IMR-90 (cell line): Measurements from ENCODE around the gene GRAMD2B. TPM values are rescaled to one million over a fixed set of nuclear protein-coding genes. Genes with fewer than 3 reads are reported as not detected.

ENCODE experiments used
- ATAC-seq: fragments of 200-7000 bp; cut with Tn5 transposase; 2 replicates; pipeline ENCODE4 v1.9.1; 2020; ENCODE audit warnings: low read depth, mild to moderate bottlenecking, moderate library complexity
- BruUV-seq: library from RNA; stranded (reverse); fragments of 400-500 nt; replicated peaks from 2 replicates; lab custom pipeline; 2021; lab: Mats Ljungman, UMichigan
- CTCF ChIA-PET: fragments of 300-600 bp; formaldehyde crosslinking; extraction: SDS; loops from one replicate; lab custom pipeline; 2021; ENCODE audit warnings: antibody characterized with exemption; lab: Yijun Ruan, JAX
- POLR2A ChIA-PET: fragments of 300-600 bp; sonication (Branson Sonifier 250); formaldehyde crosslinking; loops from one replicate; lab custom pipeline; 2022; ENCODE audit warnings: antibody characterized with exemption; ENCODE audit not compliant: unreplicated experiment; lab: Charles Lee
- DNase-seq: peaks from one replicate; pipeline ENCODE4 v3.0.0; 2013
- H2AFZ ChIP-seq: replicated peaks from 2 replicates; pipeline ENCODE3; 2013; ENCODE audit warnings: low read length, mild to moderate bottlenecking; ENCODE audit not compliant: poor library complexity
- H2AK5ac ChIP-seq: 2 replicates; pipeline ENCODE4 v1.6.1; 2013; ENCODE audit warnings: low read depth, low read length, inconsistent platforms
- H2AK9ac ChIP-seq: replicated peaks from 2 replicates; pipeline ENCODE3; 2013; ENCODE audit warnings: mild to moderate bottlenecking, low read depth, low read length, moderate library complexity; ENCODE audit not compliant: poor library complexity
- H2BK120ac ChIP-seq: 2 replicates; pipeline ENCODE4 v1.6.1; 2013; ENCODE audit warnings: low read depth, low read length, inconsistent platforms
- H2BK15ac ChIP-seq: 3 replicates; pipeline ENCODE4 v1.6.1; 2013; ENCODE audit warnings: low read depth, low read length, inconsistent platforms
- H2BK20ac ChIP-seq: 2 replicates; pipeline ENCODE4 v1.6.1; 2013; ENCODE audit warnings: low read depth, mild to moderate bottlenecking, inconsistent platforms, low read length, moderate library complexity
- H2BK5ac ChIP-seq: 2 replicates; pipeline ENCODE4 v1.6.1; 2013; ENCODE audit warnings: mild to moderate bottlenecking, low read depth, low read length, inconsistent platforms; ENCODE audit not compliant: poor library complexity, severe bottlenecking
- H3K14ac ChIP-seq: replicated peaks from 2 replicates; pipeline ENCODE4 v1.6.1; 2013; ENCODE audit warnings: low read depth, low read length, inconsistent platforms
- H3K18ac ChIP-seq: 2 replicates; pipeline ENCODE4 v1.6.1; 2013; ENCODE audit warnings: low read depth, low read length, control low read depth
- H3K23ac ChIP-seq: 2 replicates; pipeline ENCODE4 v1.6.1; 2013; ENCODE audit warnings: low read depth, low read length, inconsistent platforms
- H3K27ac ChIP-seq: 2 replicates; pipeline ENCODE4 v1.5.1; 2013; ENCODE audit warnings: mild to moderate bottlenecking, control low read depth, low read length; ENCODE audit not compliant: insufficient read depth
- H3K27me3 ChIP-seq: 2 replicates; pipeline ENCODE4 v1.6.1; 2013; ENCODE audit warnings: low read length; ENCODE audit not compliant: control insufficient read depth, insufficient read depth
- H3K36me3 ChIP-seq: 2 replicates; pipeline ENCODE4 v1.6.1; 2013; ENCODE audit warnings: low read length, mixed read lengths; ENCODE audit not compliant: control insufficient read depth, insufficient read depth
- H3K4ac ChIP-seq: 2 replicates; pipeline ENCODE4 v1.6.1; 2013; ENCODE audit warnings: low read depth, low read length, inconsistent platforms
- H3K4me1 ChIP-seq: 2 replicates; pipeline ENCODE4 v1.6.1; 2013; ENCODE audit warnings: low read length, mixed read lengths; ENCODE audit not compliant: control insufficient read depth, insufficient read depth
- H3K4me2 ChIP-seq: 2 replicates; pipeline ENCODE4 v1.6.1; 2013; ENCODE audit warnings: low read depth, mild to moderate bottlenecking, control low read depth, low read length, moderate library complexity
- H3K4me3 ChIP-seq: 2 replicates; pipeline ENCODE4 v1.5.1; 2013; ENCODE audit warnings: low read depth, mild to moderate bottlenecking, control low read depth, low read length, moderate library complexity; ENCODE audit not compliant: insufficient read depth
- H3K56ac ChIP-seq: 2 replicates; pipeline ENCODE4 v1.6.1; 2013; ENCODE audit warnings: low read length, inconsistent platforms; ENCODE audit not compliant: insufficient read depth; ENCODE audit errors: extremely low read depth
- H3K79me1 ChIP-seq, 2 experiments: 2 replicates each; pipeline ENCODE4 v1.6.1; 2013; ENCODE audit warnings: low read length in 2 of 2, inconsistent platforms in 1 of 2, low read depth in 1 of 2
- H3K9ac ChIP-seq: 2 replicates; pipeline ENCODE4 v1.6.1; 2013; ENCODE audit warnings: low read depth, low read length, control low read depth
- H3K9me1 ChIP-seq: 2 replicates; pipeline ENCODE4 v1.6.1; 2013; ENCODE audit warnings: low read length, inconsistent platforms; ENCODE audit not compliant: insufficient read depth
- H3K9me3 ChIP-seq: 2 replicates; pipeline ENCODE4 v1.6.1; 2013; ENCODE audit warnings: low read length; ENCODE audit not compliant: control insufficient read depth, insufficient read depth
- H4K20me1 ChIP-seq: 2 replicates; pipeline ENCODE4 v1.6.1; 2013; ENCODE audit warnings: low read length, inconsistent platforms; ENCODE audit not compliant: insufficient read depth
- H4K5ac ChIP-seq: 2 replicates; pipeline ENCODE4 v1.6.1; 2013; ENCODE audit warnings: mild to moderate bottlenecking, low read depth, low read length, control low read depth
- H4K8ac ChIP-seq, 2 experiments: 2 replicates each; pipeline ENCODE4 v1.6.1; 2013; ENCODE audit warnings: low read depth in 2 of 2, low read length in 2 of 2, control low read depth in 1 of 2, inconsistent platforms in 1 of 2
- H4K91ac ChIP-seq: 2 replicates; pipeline ENCODE4 v1.6.1; 2013; ENCODE audit warnings: low read depth, low read length, inconsistent platforms; ENCODE audit not compliant: insufficient read depth
- CEBPB ChIP-seq: IDR thresholded peaks from 2 replicates; pipeline ENCODE4 v1.6.1; 2012; ENCODE audit warnings: low read depth, low read length, improper control_type of control experiment
- CHD1 ChIP-seq: IDR thresholded peaks from 2 replicates; pipeline ENCODE4 v1.6.1; 2012; ENCODE audit warnings: low read depth, low read length, improper control_type of control experiment
- MAZ ChIP-seq: IDR thresholded peaks from 2 replicates; pipeline ENCODE4 v1.6.1; 2012; ENCODE audit warnings: low read depth, mild to moderate bottlenecking, low read length, improper control_type of control experiment, moderate library complexity, borderline replicate concordance
- POLR2A ChIP-seq: IDR thresholded peaks from 2 replicates; pipeline ENCODE4 v1.6.1; 2012; ENCODE audit warnings: mild to moderate bottlenecking, low read depth, low read length
- RAD21 ChIP-seq: IDR thresholded peaks from 2 replicates; pipeline ENCODE4 v1.6.1; 2012; ENCODE audit warnings: low read length, improper control_type of control experiment
- RFX5 ChIP-seq: IDR thresholded peaks from 2 replicates; pipeline ENCODE4 v1.8.0; 2012; ENCODE audit warnings: low read depth, mild to moderate bottlenecking, low read length, moderate library complexity
- SMC3 ChIP-seq: fragments of 150-350 bp; IDR thresholded peaks from 2 replicates; pipeline ENCODE4 v1.6.1; 2016; ENCODE audit warnings: low read depth, mild to moderate bottlenecking, antibody characterized with exemption, low read length, moderate library complexity
- dilution Hi-C: fragments of 300-500 bp; cut with HindIII; formaldehyde crosslinking; loops from one replicate; pipeline ENCODE4 v1.14.3; 2018; ENCODE audit warnings: low sequenced_read_pairs; ENCODE audit not compliant: unreplicated experiment
- in situ Hi-C: fragments of 300-500 bp; cut with MboI; formaldehyde crosslinking; loops from 3 replicates; pipeline ENCODE4 v1.14.3; 2019; ENCODE audit warnings: low sequenced_read_pairs, inconsistent platforms, mixed read lengths
- intact Hi-C: fragments of 100-400 bp; cut with micrococcal nuclease; formaldehyde crosslinking; loops from 2 replicates; pipeline ENCODE4 v1.10.0; 2022
- polyA plus RNA-seq, 3 experiments: library from polyadenylated mRNA; depleted of rRNA; stranded (reverse); fragments of >200 nt; gene quantifications; 2 replicates each; pipeline ENCODE4 v1.2.3, GENCODE V29; 2012; ENCODE audit warnings: low replicate concordance in 1 of 3
- total RNA-seq: library from RNA; depleted of rRNA; stranded (reverse); fragments of >200 nt; gene quantifications from 2 replicates; pipeline ENCODE4 v1.2.3, GENCODE V29; 2012

Gene GRAMD2B
- total and polyA plus RNA-seq, 2 of the 4 experiments (the other 2 are of a cell fraction): 13.9 to 20.3 TPM

GRCh38 chr5:126520593-126520953 lies 97.4 kb downstream of the GRAMD2B start:
- no peak overlapping the region for H2BK20ac ChIP-seq
- no peak overlapping the region for H2BK120ac ChIP-seq
- no peak overlapping the region for H3K4me2 ChIP-seq
- CTCF ChIA-PET: no interaction called here
- DNase-seq: no peak
- intact Hi-C loops (no loop called here), dilution Hi-C loops (no loop called here), in situ Hi-C loops (no loop called here)
- H3K18ac ChIP-seq: no peak overlapping the region
- H3K9me3 ChIP-seq: no peaks in the 10 kb centered on the region
- peaks cover 10% of the 10 kb centered on the region for H3K4me1 ChIP-seq
- BruUV-seq: no TSS peak
- no peak overlapping the region for H3K23ac ChIP-seq
- no peak overlapping the region for H4K8ac ChIP-seq
- H4K5ac ChIP-seq: no peak overlapping the region
- H2AK9ac ChIP-seq: no peak overlapping the region
- POLR2A ChIA-PET: no interaction called here
- no peaks in the 10 kb centered on the region for H3K36me3 ChIP-seq
- ATAC-seq: no peak
- H4K91ac ChIP-seq: no peak overlapping the region
- no peak overlapping the region for H2AK5ac ChIP-seq
- H3K56ac ChIP-seq: no peak overlapping the region
- no peaks in the 10 kb centered on the region for H3K79me1 ChIP-seq
- TF ChIP-seq RAD21 (no peak), POLR2A (no peak), CEBPB (no peak), CHD1 (no peak), RFX5 (no peak), MAZ (no peak), SMC3 (no peak)
- no peak overlapping the region for H3K4me3 ChIP-seq
- H3K9ac ChIP-seq: no peak overlapping the region
- no peaks in the 10 kb centered on the region for H3K9me1 ChIP-seq
- no peak overlapping the region for H2AFZ ChIP-seq
- H2BK5ac ChIP-seq: no peak overlapping the region
- no peaks in the 10 kb centered on the region for H4K20me1 ChIP-seq
- no peak overlapping the region for H2BK15ac ChIP-seq
- H3K27ac ChIP-seq: no peak overlapping the region
- no peak overlapping the region for H3K14ac ChIP-seq
- no peaks in the 10 kb centered on the region for H3K27me3 ChIP-seq
- no peak overlapping the region for H3K4ac ChIP-seq
